ENCODE results near the gene ANKK1. TPM values are rescaled to one million over a fixed set of nuclear protein-coding genes. Genes with fewer than 3 reads are reported as not detected.
A peak's percentile ranks its signal among the peaks of the same experiment; 100 is the strongest.

ANKK1 gene
- total and polyA plus RNA-seq, 4 donors = 0.49 to 1.1 (median 0.66) TPM

- H3K4me1 ChIP-seq (ENCODE audit: control insufficient read depth in 5 of 5, insufficient read depth in 5 of 5, low read length in 5 of 5) = peaks cover 0 to 8% (median 0%) of the 10 kb centered on the region in 5 donors
- peaks cover 0 to 1% (median 0%) of the 10 kb centered on the region in 4 donors for H3K9me3 ChIP-seq (ENCODE audit: control insufficient read depth in 4 of 4, insufficient read depth in 3 of 4, low read length in 3 of 4)
- WGBS, 2 donors = 87 to 94% methylated on average over 10 of the region's 10 CpGs
- no peak overlapping the region for H3K9ac ChIP-seq (ENCODE audit: insufficient read depth in 1 of 2, low read length in 2 of 2)
- H3K27me3 ChIP-seq (ENCODE audit: control insufficient read depth in 3 of 3, insufficient read depth in 3 of 3, low read length in 2 of 3) = no peaks in the 10 kb centered on the region
- no peak overlapping the region for H3K27ac ChIP-seq (ENCODE audit: low read depth in 1 of 2, low read length in 1 of 2)
- DNase-seq = peak in 1 of 3 donors; percentile 5
- H3K4me3 ChIP-seq = no peak overlapping the region
- no peak for ATAC-seq (ENCODE audit: insufficient read depth, low FRiP score)
- no peak for TF ChIP-seq CTCF (IDR thresholded peaks at IDR 0.05; ENCODE audit: control extremely low read depth, extremely low read depth)
- peaks cover 13 to 36% (median 27%) of the 10 kb centered on the region in 4 donors for H3K36me3 ChIP-seq (ENCODE audit: control insufficient read depth in 4 of 4, insufficient read depth in 4 of 4, low read length in 4 of 4)
Observed at GRCh38 chr11:113341388-113342165, 46.0 kb upstream of the ANKK1 start.

- WGBS, 2 donors = 67 to 83% methylated on average over 8 of the region's 8 CpGs
- no peaks in the 10 kb centered on the region for H3K27me3 ChIP-seq (ENCODE audit: control insufficient read depth in 3 of 3, insufficient read depth in 3 of 3, low read length in 2 of 3)
- peaks cover 8 to 25% (median 18%) of the 10 kb centered on the region in 4 donors for H3K36me3 ChIP-seq (ENCODE audit: control insufficient read depth in 4 of 4, insufficient read depth in 4 of 4, low read length in 4 of 4)
Observed at GRCh38 chr11:113345978-113346377, 41.6 kb upstream of the ANKK1 start.

GRCh38 chr11:113349528-113349927 is 38.1 kb upstream of the ANKK1 start:
- H3K27ac ChIP-seq (ENCODE audit: low read depth in 1 of 2, low read length in 1 of 2) = no peak overlapping the region
- H3K27me3 ChIP-seq (ENCODE audit: control insufficient read depth in 3 of 3, insufficient read depth in 3 of 3, low read length in 2 of 3) = no peaks in the 10 kb centered on the region
- DNase-seq = no peak
- 96 to 98% methylated on average over 3 of the region's 3 CpGs for WGBS, 2 donors
- peaks cover 0 to 19% (median 0%) of the 10 kb centered on the region in 5 donors for H3K4me1 ChIP-seq (ENCODE audit: control insufficient read depth in 5 of 5, insufficient read depth in 5 of 5, low read length in 5 of 5)
- no peak overlapping the region for H3K9ac ChIP-seq (ENCODE audit: insufficient read depth in 1 of 2, low read length in 2 of 2)
- peaks cover 0 to 2% (median 0%) of the 10 kb centered on the region in 4 donors for H3K9me3 ChIP-seq (ENCODE audit: control insufficient read depth in 4 of 4, insufficient read depth in 3 of 4, low read length in 3 of 4)
- no peak for TF ChIP-seq CTCF (IDR thresholded peaks at IDR 0.05; ENCODE audit: control extremely low read depth, extremely low read depth)
- ATAC-seq (ENCODE audit: insufficient read depth, low FRiP score) = no peak
- H3K4me3 ChIP-seq = no peak overlapping the region
- H3K36me3 ChIP-seq (ENCODE audit: control insufficient read depth in 4 of 4, insufficient read depth in 4 of 4, low read length in 4 of 4) = peaks cover 2 to 15% (median 4%) of the 10 kb centered on the region in 4 donors

More at GRCh38 chr11:113345978-113346377, 41.6 kb upstream of the ANKK1 start:
- peak; percentile 27 to 46 (median 42) for DNase-seq
- Histone ChIP-seq H3K9me3 (ENCODE audit: control insufficient read depth in 4 of 4, insufficient read depth in 3 of 4, low read length in 3 of 4) (peaks cover 0 to 3% (median 0%) of the 10 kb centered on the region in 4 donors), H3K4me3 (no peak overlapping the region), H3K27ac (ENCODE audit: low read depth in 1 of 2, low read length in 1 of 2) (no peak overlapping the region), H3K9ac (ENCODE audit: insufficient read depth in 1 of 2, low read length in 2 of 2) (no peak overlapping the region), H3K4me1 (ENCODE audit: control insufficient read depth in 5 of 5, insufficient read depth in 5 of 5, low read length in 5 of 5) (peaks cover 0 to 19% (median 0%) of the 10 kb centered on the region in 5 donors)
- ATAC-seq (ENCODE audit: insufficient read depth, low FRiP score) = no peak
- TF ChIP-seq CTCF (IDR thresholded peaks at IDR 0.05; ENCODE audit: control extremely low read depth, extremely low read depth) = no peak

Data from lung (tissue), 12 donors.